WTC11 (cell line): Measurements from ENCODE around the gene SYNC.

Experiments
- ESRRA ChIP-seq: sonication (generic); formaldehyde crosslinking; IDR thresholded peaks from 2 replicates; pipeline ENCODE4 v1.8.1; 2022; ENCODE audit warnings: mild to moderate bottlenecking, missing genetic modification reagents, borderline replicate concordance
- ETV6 ChIP-seq: sonication (generic); formaldehyde crosslinking; IDR thresholded peaks from 2 replicates; pipeline ENCODE4 v1.8.1; 2022; ENCODE audit warnings: mild to moderate bottlenecking, missing genetic modification reagents
- NFYB ChIP-seq: sonication (generic); formaldehyde crosslinking; conservative IDR thresholded peaks from 2 replicates; pipeline ENCODE4 v1.8.0; 2022; ENCODE audit warnings: low read depth, missing genetic modification reagents
- PRRX2 ChIP-seq: fragments of 250-450 bp; sonication (Bioruptor Pico); IDR thresholded peaks from 2 replicates; pipeline ENCODE4 v1.8.0; 2021; ENCODE audit warnings: mild to moderate bottlenecking
- TP53 ChIP-seq: sonication (generic); formaldehyde crosslinking; IDR thresholded peaks from 2 replicates; pipeline ENCODE4 v1.8.1; 2023; ENCODE audit warnings: mild to moderate bottlenecking, missing genetic modification reagents
- ZNF121 ChIP-seq: sonication (generic); formaldehyde crosslinking; IDR thresholded peaks from 2 replicates; pipeline ENCODE4 v1.8.0; 2023; ENCODE audit warnings: missing genetic modification reagents
- ZNF317 ChIP-seq: sonication (generic); formaldehyde crosslinking; IDR thresholded peaks from 2 replicates; pipeline ENCODE4 v1.8.1; 2023; ENCODE audit warnings: low read depth, mild to moderate bottlenecking, moderate library complexity, missing genetic modification reagents, borderline replicate concordance
- TF ChIP-seq, protein P1 (sequence below): fragments of 200-600 bp; IDR thresholded peaks from 2 replicates; pipeline ENCODE4 v1.8.0; 2022; ENCODE audit warnings: antibody characterized with exemption
- TF ChIP-seq, protein P2 (sequence below): fragments of 250-450 bp; sonication (Bioruptor Pico); IDR thresholded peaks from 2 replicates; pipeline ENCODE4 v2.1.2; 2022; ENCODE audit warnings: mild to moderate bottlenecking, moderate library complexity
- TF ChIP-seq, protein P3 (sequence below): sonication (generic); formaldehyde crosslinking; IDR thresholded peaks from 2 replicates; pipeline ENCODE4 v1.8.1; 2022; ENCODE audit warnings: mild to moderate bottlenecking, missing genetic modification reagents, moderate library complexity, borderline replicate concordance
- TF ChIP-seq, protein P4 (sequence below): sonication (generic); formaldehyde crosslinking; IDR thresholded peaks from 2 replicates; pipeline ENCODE4 v1.8.0; 2022; ENCODE audit warnings: missing genetic modification reagents
- TF ChIP-seq, protein P5 (sequence below): sonication (generic); formaldehyde crosslinking; IDR thresholded peaks from 2 replicates; pipeline ENCODE4 v1.8.1; 2023; ENCODE audit warnings: mild to moderate bottlenecking, missing genetic modification reagents

DNA sequence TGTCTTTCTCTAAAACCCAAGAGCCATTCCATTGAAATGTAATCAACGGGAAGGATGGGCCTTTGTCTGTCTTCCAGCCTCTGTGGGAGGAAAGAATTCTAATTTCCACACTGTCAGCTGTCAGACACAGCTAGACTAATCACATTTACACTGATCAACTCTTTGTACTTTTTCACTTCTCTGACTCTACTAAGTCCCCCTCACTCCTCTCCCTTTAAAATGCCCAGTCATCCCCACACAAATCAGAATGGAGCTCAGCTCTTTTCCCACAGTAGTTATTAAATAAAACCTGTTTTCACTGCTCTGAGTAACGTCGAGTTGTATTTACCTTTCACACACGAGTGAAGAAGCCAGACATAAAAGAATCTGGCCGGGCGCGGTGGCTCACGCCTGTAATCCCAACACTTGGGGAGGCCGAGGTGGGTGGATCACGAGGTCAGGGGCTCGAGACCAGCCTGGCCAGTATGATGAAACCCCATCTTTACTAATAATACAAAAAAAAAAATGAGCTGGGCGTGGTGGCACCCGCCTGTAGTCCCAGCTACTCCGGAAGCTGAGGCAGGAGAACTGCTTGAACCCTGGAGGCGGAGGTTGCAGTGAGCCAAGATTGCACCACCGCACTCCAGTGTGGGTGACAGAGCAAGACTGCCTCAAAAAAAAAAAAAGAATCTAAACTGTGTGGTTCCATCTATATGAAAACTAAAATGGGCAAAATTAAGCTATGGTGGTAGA is 65.5 kb downstream of the SYNC start:
- TF ChIP-seq, protein P1, sequence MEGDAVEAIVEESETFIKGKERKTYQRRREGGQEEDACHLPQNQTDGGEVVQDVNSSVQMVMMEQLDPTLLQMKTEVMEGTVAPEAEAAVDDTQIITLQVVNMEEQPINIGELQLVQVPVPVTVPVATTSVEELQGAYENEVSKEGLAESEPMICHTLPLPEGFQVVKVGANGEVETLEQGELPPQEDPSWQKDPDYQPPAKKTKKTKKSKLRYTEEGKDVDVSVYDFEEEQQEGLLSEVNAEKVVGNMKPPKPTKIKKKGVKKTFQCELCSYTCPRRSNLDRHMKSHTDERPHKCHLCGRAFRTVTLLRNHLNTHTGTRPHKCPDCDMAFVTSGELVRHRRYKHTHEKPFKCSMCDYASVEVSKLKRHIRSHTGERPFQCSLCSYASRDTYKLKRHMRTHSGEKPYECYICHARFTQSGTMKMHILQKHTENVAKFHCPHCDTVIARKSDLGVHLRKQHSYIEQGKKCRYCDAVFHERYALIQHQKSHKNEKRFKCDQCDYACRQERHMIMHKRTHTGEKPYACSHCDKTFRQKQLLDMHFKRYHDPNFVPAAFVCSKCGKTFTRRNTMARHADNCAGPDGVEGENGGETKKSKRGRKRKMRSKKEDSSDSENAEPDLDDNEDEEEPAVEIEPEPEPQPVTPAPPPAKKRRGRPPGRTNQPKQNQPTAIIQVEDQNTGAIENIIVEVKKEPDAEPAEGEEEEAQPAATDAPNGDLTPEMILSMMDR, result no peak
- TF ChIP-seq PRRX2 (CRISPR knock-in tag) (no peak), NFYB (no peak), ESRRA (CRISPR knock-in tag) (no peak), TP53 (CRISPR knock-in tag) (no peak), ZNF317 (no peak), ZNF121 (CRISPR knock-in tag) (no peak), ETV6 (CRISPR knock-in tag) (no peak)
- TF ChIP-seq, protein P2, sequence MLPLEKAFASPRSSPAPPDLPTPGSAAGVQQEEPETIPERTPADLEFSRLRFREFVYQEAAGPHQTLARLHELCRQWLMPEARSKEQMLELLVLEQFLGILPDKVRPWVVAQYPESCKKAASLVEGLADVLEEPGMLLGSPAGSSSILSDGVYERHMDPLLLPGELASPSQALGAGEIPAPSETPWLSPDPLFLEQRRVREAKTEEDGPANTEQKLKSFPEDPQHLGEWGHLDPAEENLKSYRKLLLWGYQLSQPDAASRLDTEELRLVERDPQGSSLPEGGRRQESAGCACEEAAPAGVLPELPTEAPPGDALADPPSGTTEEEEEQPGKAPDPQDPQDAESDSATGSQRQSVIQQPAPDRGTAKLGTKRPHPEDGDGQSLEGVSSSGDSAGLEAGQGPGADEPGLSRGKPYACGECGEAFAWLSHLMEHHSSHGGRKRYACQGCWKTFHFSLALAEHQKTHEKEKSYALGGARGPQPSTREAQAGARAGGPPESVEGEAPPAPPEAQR (CRISPR knock-in tag), result no peak
- TF ChIP-seq, protein P3, sequence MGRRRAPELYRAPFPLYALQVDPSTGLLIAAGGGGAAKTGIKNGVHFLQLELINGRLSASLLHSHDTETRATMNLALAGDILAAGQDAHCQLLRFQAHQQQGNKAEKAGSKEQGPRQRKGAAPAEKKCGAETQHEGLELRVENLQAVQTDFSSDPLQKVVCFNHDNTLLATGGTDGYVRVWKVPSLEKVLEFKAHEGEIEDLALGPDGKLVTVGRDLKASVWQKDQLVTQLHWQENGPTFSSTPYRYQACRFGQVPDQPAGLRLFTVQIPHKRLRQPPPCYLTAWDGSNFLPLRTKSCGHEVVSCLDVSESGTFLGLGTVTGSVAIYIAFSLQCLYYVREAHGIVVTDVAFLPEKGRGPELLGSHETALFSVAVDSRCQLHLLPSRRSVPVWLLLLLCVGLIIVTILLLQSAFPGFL (CRISPR knock-in tag), result no peak
- TF ChIP-seq, protein P4, sequence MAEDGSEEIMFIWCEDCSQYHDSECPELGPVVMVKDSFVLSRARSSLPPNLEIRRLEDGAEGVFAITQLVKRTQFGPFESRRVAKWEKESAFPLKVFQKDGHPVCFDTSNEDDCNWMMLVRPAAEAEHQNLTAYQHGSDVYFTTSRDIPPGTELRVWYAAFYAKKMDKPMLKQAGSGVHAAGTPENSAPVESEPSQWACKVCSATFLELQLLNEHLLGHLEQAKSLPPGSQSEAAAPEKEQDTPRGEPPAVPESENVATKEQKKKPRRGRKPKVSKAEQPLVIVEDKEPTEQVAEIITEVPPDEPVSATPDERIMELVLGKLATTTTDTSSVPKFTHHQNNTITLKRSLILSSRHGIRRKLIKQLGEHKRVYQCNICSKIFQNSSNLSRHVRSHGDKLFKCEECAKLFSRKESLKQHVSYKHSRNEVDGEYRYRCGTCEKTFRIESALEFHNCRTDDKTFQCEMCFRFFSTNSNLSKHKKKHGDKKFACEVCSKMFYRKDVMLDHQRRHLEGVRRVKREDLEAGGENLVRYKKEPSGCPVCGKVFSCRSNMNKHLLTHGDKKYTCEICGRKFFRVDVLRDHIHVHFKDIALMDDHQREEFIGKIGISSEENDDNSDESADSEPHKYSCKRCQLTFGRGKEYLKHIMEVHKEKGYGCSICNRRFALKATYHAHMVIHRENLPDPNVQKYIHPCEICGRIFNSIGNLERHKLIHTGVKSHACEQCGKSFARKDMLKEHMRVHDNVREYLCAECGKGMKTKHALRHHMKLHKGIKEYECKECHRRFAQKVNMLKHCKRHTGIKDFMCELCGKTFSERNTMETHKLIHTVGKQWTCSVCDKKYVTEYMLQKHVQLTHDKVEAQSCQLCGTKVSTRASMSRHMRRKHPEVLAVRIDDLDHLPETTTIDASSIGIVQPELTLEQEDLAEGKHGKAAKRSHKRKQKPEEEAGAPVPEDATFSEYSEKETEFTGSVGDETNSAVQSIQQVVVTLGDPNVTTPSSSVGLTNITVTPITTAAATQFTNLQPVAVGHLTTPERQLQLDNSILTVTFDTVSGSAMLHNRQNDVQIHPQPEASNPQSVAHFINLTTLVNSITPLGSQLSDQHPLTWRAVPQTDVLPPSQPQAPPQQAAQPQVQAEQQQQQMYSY (CRISPR knock-in tag), result no peak
- TF ChIP-seq, protein P5, sequence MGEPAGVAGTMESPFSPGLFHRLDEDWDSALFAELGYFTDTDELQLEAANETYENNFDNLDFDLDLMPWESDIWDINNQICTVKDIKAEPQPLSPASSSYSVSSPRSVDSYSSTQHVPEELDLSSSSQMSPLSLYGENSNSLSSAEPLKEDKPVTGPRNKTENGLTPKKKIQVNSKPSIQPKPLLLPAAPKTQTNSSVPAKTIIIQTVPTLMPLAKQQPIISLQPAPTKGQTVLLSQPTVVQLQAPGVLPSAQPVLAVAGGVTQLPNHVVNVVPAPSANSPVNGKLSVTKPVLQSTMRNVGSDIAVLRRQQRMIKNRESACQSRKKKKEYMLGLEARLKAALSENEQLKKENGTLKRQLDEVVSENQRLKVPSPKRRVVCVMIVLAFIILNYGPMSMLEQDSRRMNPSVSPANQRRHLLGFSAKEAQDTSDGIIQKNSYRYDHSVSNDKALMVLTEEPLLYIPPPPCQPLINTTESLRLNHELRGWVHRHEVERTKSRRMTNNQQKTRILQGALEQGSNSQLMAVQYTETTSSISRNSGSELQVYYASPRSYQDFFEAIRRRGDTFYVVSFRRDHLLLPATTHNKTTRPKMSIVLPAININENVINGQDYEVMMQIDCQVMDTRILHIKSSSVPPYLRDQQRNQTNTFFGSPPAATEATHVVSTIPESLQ (CRISPR knock-in tag), result no peak
